Endometrium (tissue), 2 donors: ENCODE data around the gene CHID1.
A peak's percentile ranks its signal among the peaks of the same experiment; 100 is the strongest.

ENCODE experiments used
- FAIRE-seq: peaks from 2 replicates; lab custom pipeline; 2012; peaks lifted over from hg19 to GRCh38; lab: Jason Lieb, UNC
- donor health status: control.
- donor health status: control.

Gene CHID1

GRCh38 chr11:863910-864827, 46.4 kb downstream of the CHID1 start:
- no peak for FAIRE-seq

GRCh38 chr11:863023-863909, 47.3 kb downstream of the CHID1 start:
- no peak for FAIRE-seq

- FAIRE-seq, result no peak
Observed at GRCh38 chr11:862696-863022, 48.0 kb downstream of the CHID1 start.

DNA sequence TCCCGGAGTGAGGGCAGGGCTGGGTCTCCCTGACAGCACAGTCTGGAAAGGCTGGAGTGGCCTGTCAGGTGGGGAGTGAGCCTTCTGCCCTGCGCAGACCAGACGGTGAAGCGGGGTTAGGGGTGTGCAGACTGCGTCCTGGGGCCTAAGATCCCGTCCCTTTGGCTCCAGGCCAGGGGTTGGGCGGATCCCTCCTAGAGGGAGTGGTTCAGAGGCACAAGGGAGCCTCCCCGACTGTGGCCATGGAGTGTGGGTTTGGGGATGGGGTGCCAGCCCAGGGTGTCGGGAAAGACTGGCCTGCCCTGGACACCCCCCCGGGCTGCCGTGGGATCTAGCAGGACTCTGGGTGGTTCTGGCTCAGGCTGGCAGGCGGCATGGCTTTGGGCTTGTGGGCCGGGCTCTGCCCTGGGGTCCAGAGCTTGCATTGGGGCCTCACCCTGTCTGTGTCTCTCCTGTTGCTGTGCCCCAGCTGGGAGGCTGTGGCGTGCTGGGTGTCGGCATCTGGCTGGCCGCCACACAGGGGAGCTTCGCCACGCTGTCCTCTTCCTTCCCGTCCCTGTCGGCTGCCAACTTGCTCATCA, 48.4 kb downstream of the CHID1 start:
- FAIRE-seq, result no peak

DNA sequence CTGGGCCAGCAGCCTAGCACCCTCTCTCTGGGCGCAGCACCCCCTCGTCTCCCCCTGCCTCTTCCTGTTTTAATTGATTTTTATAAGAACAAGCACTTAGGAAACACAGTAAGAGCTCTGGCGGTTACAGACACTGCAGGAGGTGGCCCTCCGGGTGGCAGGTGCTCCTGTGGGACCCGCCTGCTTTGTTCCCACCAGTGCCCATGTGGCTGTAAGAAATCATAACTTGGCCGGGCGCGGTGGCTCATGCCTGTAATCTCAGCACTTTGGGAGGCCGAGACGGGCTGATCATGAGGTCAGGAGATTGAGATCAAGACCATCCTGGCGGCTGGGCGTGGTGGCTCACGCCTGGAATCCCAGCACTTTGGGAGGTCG, 49.5 kb downstream of the CHID1 start:
- FAIRE-seq, result no peak

DNA sequence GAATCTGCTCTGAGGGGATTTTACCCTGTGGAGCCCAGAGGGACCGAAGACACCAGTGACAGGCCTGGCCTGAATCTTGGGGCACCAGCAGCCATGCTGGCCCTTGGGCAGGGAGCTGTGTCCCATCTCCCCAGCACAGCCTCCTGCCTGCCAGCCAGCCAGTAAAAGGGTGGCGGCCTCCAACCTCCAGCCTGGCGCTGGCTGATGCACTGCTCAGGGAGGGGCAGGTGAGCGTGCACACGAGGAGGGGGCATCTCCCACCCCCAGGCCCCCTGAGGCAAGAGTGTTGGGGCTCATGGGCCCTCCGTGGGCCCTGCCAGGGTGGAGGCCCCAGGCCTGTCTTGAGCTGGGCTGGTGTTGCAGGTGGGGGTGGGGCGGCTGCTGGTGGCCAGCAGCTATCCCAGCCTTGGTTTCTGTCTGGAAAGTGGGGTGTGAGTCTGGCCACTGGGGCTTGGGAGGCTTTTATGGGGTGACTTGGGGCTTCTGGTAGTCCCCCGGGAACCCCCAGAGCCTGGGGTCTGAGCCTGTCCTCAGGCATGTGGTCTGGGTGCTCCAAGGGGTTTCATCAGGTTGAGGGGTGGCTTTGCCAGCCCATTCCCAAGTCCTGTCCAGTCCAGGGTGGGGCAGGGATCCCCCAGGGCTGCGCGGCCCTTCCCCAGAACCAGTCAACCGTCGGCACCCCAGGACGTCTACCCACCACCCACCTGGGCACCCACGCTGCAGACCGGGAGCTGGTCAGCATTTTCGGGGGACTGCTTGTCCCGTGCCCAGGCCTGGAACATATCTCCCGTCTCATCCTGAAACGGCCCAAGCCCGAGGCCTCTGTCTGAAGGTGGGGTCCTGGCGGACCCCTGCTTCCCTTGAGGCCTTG, 50.1 kb downstream of the CHID1 start:
- no peak for FAIRE-seq

DNA sequence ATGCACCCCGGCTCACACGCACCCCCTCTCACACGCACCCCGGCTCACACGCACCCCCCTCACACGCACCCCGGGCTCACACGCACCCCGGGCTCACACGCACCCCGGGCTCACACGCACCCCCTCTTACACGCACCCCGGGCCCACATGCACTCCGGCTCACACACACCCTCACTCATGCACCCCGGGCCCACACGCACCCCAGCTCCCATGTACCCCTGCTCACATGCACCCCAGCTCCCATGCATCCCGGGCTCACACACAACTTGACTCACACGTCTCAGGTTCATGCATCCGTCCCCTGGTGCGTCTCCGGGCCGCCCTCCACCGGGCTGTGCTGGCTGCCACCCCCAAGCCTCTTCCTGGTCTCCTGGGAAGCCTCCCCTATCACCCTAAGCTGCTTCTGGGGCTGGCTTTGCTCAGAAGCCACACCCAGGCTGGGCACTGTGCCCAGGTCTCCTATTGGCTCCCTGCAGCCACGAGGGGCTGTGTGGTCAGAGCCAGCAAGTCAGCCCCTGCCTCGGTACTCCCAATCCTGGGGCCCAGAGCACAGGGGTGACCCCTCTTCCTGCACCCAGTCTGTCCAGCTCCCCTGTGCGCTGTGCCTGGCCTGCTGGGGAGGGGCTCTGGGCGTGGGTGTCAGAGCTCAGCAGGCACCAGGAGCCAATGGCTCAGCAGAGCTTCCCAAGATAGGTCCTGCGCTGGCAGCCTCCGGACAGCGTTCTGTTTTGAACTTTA, 51.0 kb downstream of the CHID1 start:
- peak; percentile 33 for FAIRE-seq

DNA sequence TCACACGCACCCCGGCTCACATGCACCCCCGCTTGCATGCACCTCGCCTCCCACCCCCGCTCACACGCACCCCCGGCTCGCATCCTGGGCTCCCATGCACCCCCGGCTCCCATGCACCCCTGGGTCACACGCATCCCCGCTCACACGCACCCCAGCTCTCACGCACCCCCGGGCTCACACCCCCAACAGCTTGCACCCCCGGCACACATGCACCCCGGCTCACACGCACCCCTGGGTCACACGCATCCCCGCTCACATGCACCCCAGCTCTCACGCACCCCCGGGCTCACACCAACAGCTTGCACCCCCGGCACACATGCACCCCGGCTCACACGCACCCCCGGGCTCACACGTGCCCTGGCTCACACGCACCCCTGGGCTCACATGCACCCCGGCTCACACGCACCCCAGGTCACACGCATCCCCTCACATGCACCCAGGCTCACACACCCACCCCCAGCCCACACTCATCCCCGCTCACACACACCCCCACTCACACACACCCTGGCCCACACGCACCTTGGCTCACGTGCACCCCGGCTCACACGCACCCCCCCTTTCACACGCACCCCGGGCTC, 51.8 kb downstream of the CHID1 start:
- no peak for FAIRE-seq

DNA sequence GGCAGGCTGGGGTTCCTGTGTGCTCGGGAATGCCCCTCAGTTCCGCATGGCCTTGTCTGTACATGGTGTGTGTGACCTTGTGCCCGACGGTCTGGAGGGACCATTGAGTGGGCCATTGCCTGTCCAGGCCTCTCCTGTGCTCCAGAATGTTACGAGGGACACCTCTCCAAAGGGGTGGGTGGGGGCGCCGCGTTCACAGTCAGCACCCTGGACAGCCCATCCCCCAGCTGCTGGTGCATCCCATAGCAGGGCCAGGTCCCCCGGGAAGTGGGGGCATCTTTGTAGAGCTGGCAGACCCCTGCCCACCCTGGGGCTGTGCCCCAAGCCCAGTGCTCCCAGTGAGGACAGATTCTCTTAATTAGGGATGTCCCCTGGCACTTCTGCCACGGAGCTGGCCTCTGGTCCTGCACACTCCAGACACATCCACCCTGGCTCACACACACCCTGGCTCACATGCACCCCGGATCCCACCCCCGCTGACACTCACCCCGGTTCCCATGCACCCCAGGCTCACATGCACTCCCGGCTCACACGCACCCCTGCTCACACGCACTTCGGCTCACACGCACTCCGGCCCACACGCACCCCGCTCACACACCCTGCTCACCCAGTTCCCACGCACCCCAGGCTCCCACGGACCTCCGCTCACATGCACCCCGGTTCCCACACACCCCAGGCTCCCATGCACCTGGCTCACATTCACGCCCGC, 52.4 kb downstream of the CHID1 start:
- FAIRE-seq, result no peak

DNA sequence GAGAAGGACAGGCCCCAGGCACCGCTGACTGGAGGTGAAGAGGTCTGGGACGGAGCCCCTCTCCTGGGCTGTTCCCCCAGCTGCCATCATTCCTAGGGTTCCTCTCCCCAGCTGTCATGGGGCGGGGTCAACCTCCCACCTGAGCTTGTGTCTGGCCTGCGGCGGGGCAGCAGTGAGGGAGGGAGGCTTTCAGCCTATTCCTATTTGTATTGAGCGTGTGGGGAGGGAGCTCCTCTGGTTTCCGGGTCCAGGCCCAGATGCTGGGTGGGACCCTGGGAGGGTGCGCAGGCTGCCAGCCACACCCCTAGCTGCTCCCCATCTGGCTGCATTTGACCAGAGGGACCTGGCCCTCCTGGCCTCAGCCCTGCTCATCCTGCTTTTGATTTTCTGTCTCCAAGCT, 54.2 kb downstream of the CHID1 start:
- FAIRE-seq, result no peak

DNA sequence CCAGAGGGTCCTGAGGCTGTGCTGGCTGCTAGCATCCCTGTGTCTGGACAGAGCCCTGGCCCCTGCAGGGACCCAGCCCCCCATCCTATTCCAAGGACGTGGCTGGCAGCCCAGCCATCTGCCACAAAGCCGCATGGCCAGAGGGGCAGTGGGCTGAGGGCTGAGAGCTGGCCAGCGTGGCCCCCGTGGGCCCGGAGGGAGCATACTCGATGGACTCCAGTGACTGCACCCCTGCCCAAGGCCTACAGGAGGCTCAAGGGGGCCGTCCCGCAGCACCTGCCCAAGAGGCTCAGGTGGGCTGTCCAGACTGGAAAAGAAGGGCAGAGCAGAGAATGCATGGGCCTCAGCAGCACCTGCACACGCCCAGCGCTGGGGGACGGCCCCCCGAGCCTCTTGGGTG, 54.8 kb downstream of the CHID1 start:
- no peak for FAIRE-seq

- no peak for FAIRE-seq
Observed at GRCh38 chr11:855330-855674, 55.3 kb downstream of the CHID1 start.

GRCh38 chr11:854601-855329, 55.8 kb downstream of the CHID1 start:
- FAIRE-seq, result no peak

DNA sequence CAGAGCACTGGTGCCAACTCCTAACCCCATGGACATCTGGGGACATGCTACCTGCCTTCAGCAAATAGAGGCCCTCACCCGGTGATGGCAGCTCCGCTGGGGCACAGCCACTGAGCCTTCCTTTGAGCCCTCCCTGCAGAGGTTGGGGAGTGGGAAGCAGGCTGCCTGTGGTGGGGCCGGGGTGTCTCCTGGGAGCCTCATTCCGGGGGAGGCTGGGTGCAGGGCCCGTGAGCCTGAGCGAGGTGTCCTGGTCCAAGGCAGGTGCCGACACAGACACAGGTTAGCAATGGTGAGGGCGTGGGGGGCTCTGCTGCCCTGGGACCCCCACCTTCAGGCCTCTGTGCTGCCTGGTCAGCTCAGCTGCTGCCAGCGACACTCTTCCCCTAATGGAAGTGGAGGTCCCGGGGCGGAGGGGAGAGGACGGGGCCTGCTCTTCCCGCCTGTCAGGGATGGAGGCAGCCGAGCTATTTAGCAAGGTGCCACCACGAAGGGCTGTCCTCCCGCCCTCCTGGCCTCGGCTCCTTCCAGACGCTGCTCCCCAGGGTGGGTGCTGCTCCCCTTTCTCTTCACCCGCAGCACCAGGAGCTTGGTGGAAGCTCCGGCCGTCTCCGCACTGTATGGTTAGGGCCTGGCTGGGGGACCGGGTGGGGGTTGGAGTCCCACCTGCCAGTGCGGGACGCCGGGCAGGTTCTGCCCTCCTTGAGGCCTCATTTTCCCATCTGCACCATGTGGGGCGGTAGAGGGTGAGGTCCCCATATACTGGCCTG, 56.7 kb downstream of the CHID1 start:
- no peak for FAIRE-seq

DNA sequence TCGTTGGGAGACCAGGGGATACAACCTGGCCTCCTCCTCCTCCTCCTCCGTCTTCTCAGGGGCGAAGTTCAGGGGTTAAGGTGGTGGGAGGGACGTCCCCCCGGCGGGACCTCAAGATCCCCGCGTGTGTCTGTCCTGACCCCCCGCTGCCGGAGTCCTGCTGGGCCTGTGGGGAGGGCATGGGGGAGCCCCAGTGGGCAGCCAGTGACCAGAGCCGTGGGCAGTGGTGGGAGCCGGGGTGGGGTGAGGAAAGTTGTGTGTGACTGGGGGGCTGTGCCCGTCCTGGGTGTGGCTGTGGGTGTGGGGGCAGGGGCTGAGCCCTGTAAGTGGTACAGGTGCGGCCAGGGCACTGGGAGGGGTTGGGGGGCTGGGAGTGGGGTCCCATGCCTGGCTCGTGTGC, 57.8 kb downstream of the CHID1 start:
- no peak for FAIRE-seq

GRCh38 chr11:850775-851763, 59.5 kb downstream of the CHID1 start:
- FAIRE-seq, result no peak

DNA sequence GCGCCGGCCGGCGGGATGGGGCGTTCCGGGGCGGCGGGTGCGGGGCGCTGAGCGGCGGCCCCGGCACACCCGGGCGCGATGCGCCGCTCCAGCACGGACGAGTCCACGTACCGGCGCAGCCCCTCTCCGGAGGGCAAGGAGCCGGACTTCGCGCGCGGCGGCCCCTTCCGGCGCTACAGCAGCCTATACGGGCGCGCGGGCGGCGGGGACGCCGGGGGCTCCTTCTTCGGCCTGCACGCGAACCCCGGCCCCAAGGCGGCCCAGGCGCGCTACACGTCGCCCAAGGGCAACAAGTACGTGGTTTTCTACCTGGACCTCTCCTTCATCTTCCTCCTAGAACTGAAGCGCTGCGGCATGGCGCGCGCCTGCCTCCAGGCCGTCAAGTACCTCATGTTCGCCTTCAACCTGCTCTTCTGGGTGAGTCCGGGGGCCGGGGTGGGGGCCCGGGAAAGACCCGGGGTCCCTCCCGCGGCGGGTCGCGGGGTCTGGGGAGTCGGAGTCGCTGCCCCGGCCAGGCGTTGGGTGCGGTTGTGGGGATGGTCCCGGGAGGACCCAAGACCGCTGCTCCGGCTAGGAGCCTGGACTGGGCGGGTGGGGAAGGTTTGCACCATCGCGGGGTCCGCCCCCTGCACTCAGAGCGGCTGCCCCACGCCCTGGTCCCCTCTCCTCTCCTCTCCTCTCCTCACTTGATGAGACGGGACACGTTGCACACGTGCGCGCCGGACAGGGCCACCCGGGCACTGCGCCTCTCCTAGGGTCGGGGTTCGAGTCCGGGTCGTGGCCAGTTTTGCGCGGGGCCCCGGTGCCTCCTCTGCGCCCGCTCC, 60.4 kb downstream of the CHID1 start:
- FAIRE-seq, result no peak
